ENCODE measurements around the gene KAZN.

- TF ChIP-seq GATA2 (IDR thresholded peaks at IDR 0.05; ENCODE audit: low read depth, low read length) (no peak), GATA3 (IDR thresholded peaks at IDR 0.05; ENCODE audit: low read depth, low read length) (no peak)
Measured at GRCh38 chr1:14844923-14845617, 246.6 kb downstream of the KAZN start.

Measured in SH-SY5Y (cell line).